GM21717 (cell line): Measurements from ENCODE around the gene SETDB2.
"Not testable (repeated sequence)": the region's sequence is repeated elsewhere in the genome, so short reads cannot be mapped to it uniquely, and the experiment has no call there.

Source experiments
- ATAC-seq: cut with Tn5 transposase; IDR thresholded peaks from one replicate; pipeline ENCODE4 v1.9.1; 2021; ENCODE audit warnings: mild to moderate bottlenecking, moderate library complexity; ENCODE audit not compliant: unreplicated experiment

Gene SETDB2

DNA sequence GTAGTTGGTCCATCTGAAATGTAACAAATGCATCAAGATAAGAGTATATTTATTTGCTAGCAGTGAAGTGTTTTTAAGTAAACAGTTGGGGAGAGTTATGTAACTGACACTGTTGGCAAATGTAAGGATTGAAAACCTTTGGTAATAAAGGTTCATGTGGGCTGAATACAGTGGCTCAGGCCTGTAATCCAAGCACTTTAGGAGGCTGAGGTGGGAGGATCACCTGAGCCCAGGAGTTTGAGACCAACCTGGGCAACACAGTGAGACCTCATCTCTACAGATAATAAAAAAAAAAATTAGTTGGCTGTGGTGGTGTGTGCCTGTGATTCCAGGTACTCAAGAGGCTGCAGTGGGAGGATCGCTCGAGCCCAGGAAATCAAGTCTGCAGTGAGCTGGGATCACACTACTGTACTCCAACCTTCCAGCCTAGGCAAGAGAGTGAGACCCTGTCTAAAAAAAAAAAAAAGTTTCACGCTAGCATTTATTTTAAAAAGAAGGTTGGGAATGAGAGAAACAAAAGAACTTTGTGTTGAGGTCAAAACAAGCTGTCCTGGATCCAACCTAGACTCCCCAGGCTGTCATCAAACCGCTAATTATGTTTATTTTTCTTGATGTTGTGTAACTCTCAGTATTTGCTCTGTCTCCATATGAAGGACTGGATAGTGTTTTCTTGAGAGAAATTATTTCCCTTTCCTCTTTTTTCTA lies 20.7 kb downstream of the SETDB2 start:
- no peak for ATAC-seq

DNA sequence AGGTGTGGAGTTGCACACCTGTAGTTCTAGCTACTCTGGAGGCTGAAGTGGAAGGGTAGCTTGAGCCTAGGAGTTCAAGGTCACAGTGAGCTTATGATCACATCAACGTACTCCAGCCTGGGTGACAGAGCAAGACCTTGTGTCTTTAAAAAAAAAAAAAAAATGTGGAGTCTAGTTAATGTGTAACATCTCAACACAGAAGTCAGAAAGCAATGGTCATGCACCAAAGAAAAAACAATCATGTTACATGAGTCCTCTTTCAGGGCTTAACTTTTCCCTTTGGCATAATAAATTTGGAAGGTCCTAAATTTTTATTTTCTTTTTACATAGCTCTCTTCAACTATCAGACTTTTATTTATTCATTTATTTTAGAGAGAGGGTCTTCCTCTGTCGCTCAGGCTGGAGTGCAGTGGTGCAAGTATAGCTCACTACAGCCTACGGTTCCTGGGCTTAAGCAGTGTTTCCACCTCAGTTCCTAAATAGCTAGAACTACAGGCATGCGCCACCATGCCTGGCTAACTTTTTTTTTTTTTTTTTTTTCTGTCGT lies 22.3 kb downstream of the SETDB2 start:
- ATAC-seq, result no peak

DNA sequence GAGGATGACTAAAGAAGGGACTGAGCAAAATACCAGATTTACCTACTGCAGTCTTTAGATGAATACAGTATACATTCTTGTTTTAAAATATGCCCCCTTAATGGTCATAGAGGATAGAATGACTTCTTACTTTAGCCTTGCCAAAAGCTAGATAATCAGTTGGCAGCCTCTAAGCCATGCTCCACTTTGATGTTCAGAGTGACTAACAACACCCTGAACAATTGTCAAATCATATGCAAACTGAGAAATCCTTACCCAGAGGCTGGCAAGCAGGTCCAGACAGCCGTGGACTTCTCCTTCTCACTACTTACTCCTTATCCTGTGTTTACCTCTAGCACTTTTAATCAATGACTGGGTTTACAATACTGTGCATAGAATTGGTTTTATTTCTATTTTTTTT lies 28.1 kb downstream of the SETDB2 start:
- no peak for ATAC-seq

GRCh38 chr13:49476529-49476928 lies 32.5 kb downstream of the SETDB2 start:
- ATAC-seq, result no peak

GRCh38 chr13:49481788-49482187 lies 37.7 kb downstream of the SETDB2 start:
- ATAC-seq, result no peak

GRCh38 chr13:49488563-49488962 lies 44.5 kb downstream of the SETDB2 start:
- ATAC-seq, result no peak

DNA sequence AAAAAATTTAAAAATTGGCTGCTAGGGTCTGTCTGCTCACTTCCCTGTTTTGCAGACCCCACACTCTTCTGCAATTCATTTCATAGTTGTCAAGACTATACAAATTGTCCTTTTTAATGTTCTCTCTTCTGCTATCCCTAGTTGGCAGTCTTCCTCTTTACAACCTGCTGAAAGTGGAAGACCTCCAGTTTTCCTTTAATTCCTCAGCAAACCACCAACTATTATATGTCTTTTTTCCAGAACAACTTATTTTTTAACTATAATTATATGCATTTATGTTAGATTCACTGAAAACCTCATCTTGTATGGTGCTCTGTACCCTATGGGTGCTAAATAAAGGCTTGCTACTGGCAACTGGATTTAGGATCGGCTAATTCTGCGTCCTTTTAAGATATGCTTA lies 50.6 kb downstream of the SETDB2 start:
- ATAC-seq, result no peak

DNA sequence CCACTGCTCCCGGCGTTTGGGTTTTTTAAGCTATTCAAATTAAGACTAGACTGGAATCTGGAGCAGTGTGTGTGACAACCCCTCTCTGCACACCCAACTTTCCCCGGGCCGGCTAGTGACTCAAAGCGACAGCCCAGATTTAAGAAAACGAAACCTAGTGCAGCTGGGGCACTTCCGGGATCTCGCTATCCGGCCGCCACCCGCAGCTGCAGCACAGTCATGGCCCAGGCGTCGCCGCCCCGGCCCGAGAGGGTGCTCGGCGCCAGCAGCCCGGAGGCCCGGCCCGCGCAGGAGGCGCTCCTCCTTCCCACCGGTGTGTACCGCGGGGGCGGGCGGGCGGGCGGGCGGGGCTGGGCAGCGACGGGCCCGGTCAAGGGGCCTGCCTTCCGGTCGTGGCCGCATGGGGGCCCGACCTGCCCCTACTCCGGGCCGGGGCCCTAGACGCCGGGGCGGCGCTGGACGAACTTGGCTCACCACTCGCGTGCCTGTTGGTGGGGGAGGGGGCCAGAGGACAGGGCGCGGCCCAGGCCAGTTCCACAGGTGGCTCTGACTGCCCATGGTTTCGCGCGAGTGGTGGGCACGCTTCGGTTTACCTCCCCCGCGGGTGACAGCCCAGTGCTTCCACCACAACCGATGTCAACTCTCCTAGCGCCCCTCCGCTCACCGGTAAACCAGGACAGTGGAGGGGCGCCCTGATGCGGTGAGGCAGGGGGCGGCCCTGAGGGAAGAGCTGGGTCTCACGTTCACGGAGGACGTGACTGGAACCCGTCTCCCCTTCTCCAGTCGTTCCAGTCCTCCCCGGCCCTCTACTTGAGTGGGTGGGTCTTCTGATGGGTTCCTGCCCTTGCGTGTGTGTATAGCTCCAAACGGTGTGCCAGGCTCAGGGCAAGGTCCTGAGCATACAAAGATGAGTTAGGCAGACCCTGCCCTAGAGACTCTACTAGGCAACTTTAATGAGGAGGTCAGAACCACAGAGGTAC lies 52.0 kb downstream of the SETDB2 start, which contains the start of gene PHF11:
TSS of gene PHF11 (plus strand) at position 171 of the 980 bp plus-strand sequence. CDS start at position 220, 49 bp downstream.
- ATAC-seq, result peak; percentile 87

- ATAC-seq, result not testable (repeated sequence)
Measured at GRCh38 chr13:49496837-49497236, 52.8 kb downstream of the SETDB2 start.

DNA sequence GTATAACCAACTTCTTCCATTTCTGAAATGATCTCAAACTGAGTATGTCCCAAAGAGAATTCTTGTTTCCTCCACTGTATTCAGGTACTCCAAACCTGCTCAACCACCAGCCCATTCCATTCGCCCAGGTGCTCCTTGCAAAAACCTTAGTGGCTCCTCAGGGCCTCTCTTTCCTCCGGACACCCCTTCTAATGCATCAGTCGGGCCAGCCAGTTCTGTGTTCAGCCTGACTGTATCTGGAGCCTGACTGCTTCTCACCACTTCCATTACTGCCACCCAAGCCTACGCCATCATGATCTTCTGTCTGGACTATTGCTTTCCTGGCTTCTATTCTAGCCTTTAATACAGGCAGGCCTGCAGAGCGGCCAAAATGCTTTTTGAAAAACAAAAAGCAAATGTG lies 53.2 kb downstream of the SETDB2 start:
- no peak for ATAC-seq

- no peak for ATAC-seq
Measured at GRCh38 chr13:49498206-49498605, 54.1 kb downstream of the SETDB2 start.

GRCh38 chr13:49499889-49500660 lies 56.0 kb downstream of the SETDB2 start:
- ATAC-seq, result no peak

- no peak for ATAC-seq
Measured at GRCh38 chr13:49502954-49503353, 58.9 kb downstream of the SETDB2 start.

- no peak for ATAC-seq
Measured at GRCh38 chr13:49503951-49504350, 59.9 kb downstream of the SETDB2 start.

- no peak for ATAC-seq
Measured at GRCh38 chr13:49512578-49512977, 68.5 kb downstream of the SETDB2 start.

GRCh38 chr13:49516467-49516866 lies 72.4 kb downstream of the SETDB2 start:
- ATAC-seq, result no peak

DNA sequence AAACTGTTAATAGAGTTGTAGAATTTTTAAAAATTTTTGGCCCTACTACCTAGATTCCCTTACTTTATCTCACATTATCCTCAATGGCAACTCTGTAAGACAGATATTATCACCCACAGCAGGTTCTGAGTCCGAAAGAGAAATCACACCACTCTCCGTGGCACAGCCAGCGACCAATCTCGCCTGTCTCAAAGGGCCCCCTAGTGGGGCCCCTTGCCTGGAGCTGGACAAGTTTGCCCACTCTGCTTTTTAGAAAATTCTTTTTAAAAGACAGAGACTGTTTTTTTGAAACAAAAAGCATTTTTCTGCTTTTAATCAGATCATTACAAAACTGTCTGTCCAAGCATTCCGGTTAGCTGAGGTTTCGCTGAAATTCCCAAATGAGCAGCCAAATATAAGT lies 73.4 kb downstream of the SETDB2 start:
- ATAC-seq, result no peak

GRCh38 chr13:49521224-49521623 lies 77.2 kb downstream of the SETDB2 start:
- ATAC-seq, result no peak

DNA sequence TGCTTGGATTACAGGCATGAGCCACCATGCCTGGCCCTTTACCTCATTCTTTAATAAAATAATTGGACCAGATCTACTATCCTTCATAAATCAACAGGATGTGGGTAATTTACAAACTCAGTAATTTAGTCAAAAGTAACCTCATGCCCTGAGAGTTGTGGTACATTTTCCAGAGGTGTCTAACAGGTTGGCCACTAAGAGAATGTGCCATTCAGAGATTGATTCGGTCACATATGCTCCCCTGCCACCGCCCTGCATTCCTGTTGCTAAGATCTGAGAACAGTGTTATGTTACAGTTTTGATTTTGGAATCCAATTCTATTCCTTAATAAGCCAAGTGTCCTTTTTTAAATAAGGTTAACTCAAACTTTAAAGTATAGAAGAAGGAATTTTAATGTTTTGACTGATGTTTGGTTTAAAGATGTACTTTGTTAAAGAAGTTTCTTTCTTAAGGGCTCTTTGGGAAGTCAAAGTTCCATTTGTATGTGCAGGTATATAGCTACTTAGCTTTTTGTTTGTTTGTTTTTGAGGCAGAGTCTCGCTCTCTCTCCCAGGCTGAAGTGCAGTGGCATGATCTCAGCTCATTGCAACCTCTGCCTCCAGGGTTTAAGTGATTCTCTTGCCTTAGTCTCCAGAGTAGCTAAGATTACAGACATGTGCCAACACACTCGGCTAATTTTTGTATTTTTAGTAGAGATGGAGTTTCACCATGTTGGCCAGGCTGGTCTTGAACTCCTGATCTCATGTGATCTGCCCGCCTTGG lies 80.8 kb downstream of the SETDB2 start:
- ATAC-seq, result no peak

GRCh38 chr13:49527123-49527522 lies 83.0 kb downstream of the SETDB2 start:
- no peak for ATAC-seq
